Astrocyte (in vitro differentiated cells and primary cell): ENCODE data around the gene MFSD6L. TPM values are rescaled to one million over a fixed set of nuclear protein-coding genes. Genes with fewer than 3 reads are reported as not detected.

Source experiments
- DNase-seq: peaks from one replicate; pipeline ENCODE4 v3.0.0-alpha.2; 2010; ENCODE audit warnings: low read depth
- FAIRE-seq: peaks from 2 replicates; lab custom pipeline; 2011; peaks lifted over from hg19 to GRCh38; lab: Jason Lieb, UNC
- H2AFZ ChIP-seq: 2 replicates; pipeline ENCODE4 v1.6.0; 2012; ENCODE audit warnings: low read depth, low read length, inconsistent platforms
- H3K27ac ChIP-seq: 2 replicates; pipeline ENCODE4 v1.5.1; 2011; ENCODE audit warnings: low read depth, low read length, inconsistent platforms
- H3K27me3 ChIP-seq: 2 replicates; pipeline ENCODE4 v1.6.0; 2011; ENCODE audit warnings: low read length, inconsistent platforms; ENCODE audit not compliant: insufficient read depth
- H3K36me3 ChIP-seq: 2 replicates; pipeline ENCODE4 v1.5.1; 2011; ENCODE audit warnings: low read length, inconsistent platforms; ENCODE audit not compliant: insufficient read depth
- H3K4me1 ChIP-seq: 2 replicates; pipeline ENCODE4 v1.5.1; 2011; ENCODE audit warnings: low read length, inconsistent platforms; ENCODE audit not compliant: insufficient read depth
- H3K4me2 ChIP-seq: 2 replicates; pipeline ENCODE4 v1.6.0; 2012; ENCODE audit warnings: low read length, inconsistent platforms
- H3K4me3 ChIP-seq: 2 replicates; pipeline ENCODE4 v1.5.1; 2011; ENCODE audit warnings: low read depth, mild to moderate bottlenecking, low read length, inconsistent platforms; ENCODE audit not compliant: insufficient read depth
- H3K79me2 ChIP-seq: 2 replicates; pipeline ENCODE4 v1.6.0; 2012; ENCODE audit warnings: mild to moderate bottlenecking, low read length, inconsistent platforms; ENCODE audit not compliant: insufficient read depth
- H3K9ac ChIP-seq: 2 replicates; pipeline ENCODE4 v1.6.0; 2012; ENCODE audit warnings: mild to moderate bottlenecking, low read length, inconsistent platforms
- H3K9me3 ChIP-seq: 2 replicates; pipeline ENCODE4 v1.5.1; 2012; ENCODE audit warnings: low read depth, mild to moderate bottlenecking, low read length, inconsistent platforms; ENCODE audit not compliant: insufficient read depth
- H4K20me1 ChIP-seq: 2 replicates; pipeline ENCODE4 v1.6.0; 2012; ENCODE audit warnings: low read length, inconsistent platforms; ENCODE audit not compliant: insufficient read depth
- H3K27ac Mint-ChIP-seq: one replicate; pipeline ENCODE4 v1.8.0; 2021; ENCODE audit warnings: mild to moderate bottlenecking, mixed read lengths; ENCODE audit not compliant: unreplicated experiment
- H3K27me3 Mint-ChIP-seq: one replicate; pipeline ENCODE4 v1.8.0; 2021; ENCODE audit warnings: low read depth, mixed read lengths; ENCODE audit not compliant: unreplicated experiment
- H3K36me3 Mint-ChIP-seq: one replicate; pipeline ENCODE4 v1.8.0; 2021; ENCODE audit warnings: low read depth, mixed read lengths; ENCODE audit not compliant: unreplicated experiment
- H3K4me1 Mint-ChIP-seq: one replicate; pipeline ENCODE4 v1.8.0; 2021; ENCODE audit warnings: low read depth, mixed read lengths; ENCODE audit not compliant: unreplicated experiment
- H3K4me3 Mint-ChIP-seq: one replicate; pipeline ENCODE4 v1.8.0; 2021; ENCODE audit warnings: mild to moderate bottlenecking, moderate library complexity, mixed read lengths; ENCODE audit not compliant: unreplicated experiment
- H3K9me3 Mint-ChIP-seq: one replicate; pipeline ENCODE4 v1.8.0; 2021; ENCODE audit warnings: mild to moderate bottlenecking, mixed read lengths; ENCODE audit not compliant: unreplicated experiment
- CTCF ChIP-seq: IDR thresholded peaks from 2 replicates; pipeline ENCODE4 v1.5.1; 2011; ENCODE audit warnings: low read depth, mild to moderate bottlenecking, inconsistent platforms, low read length, moderate library complexity; ENCODE audit not compliant: insufficient read depth
- EZH2 ChIP-seq: IDR thresholded peaks from 2 replicates; pipeline ENCODE4 v1.6.1; 2012; ENCODE audit warnings: mild to moderate bottlenecking, low read length, inconsistent platforms; ENCODE audit not compliant: insufficient read depth
- total RNA-seq: library from RNA; stranded (reverse); gene quantifications from 2 replicates; pipeline ENCODE4 v1.2.1, GENCODE V29; 2021

MFSD6L gene
- total RNA-seq, 1 donor from 2014 or later: not detected

- H3K9me3 ChIP-seq: peaks cover 3% of the 10 kb centered on the region
- TF ChIP-seq EZH2 (no peak), CTCF (no peak)
- no peak overlapping the region for H2AFZ ChIP-seq
- H3K36me3 Mint-ChIP-seq: peaks cover 4% of the 10 kb centered on the region
- H3K4me3 ChIP-seq: no peak overlapping the region
- no peak overlapping the region for H3K4me3 Mint-ChIP-seq
- peaks cover 3% of the 10 kb centered on the region for H3K4me1 ChIP-seq
- peaks cover 4% of the 10 kb centered on the region for H3K27me3 ChIP-seq
- H3K27ac Mint-ChIP-seq: no peak overlapping the region
- peaks cover 20% of the 10 kb centered on the region for H3K27me3 Mint-ChIP-seq
- FAIRE-seq (no peak), DNase-seq (no peak)
- H3K27ac ChIP-seq: no peak overlapping the region
- peaks cover 16% of the 10 kb centered on the region for H3K9me3 Mint-ChIP-seq
- H4K20me1 ChIP-seq: no peaks in the 10 kb centered on the region
- H3K4me1 Mint-ChIP-seq: no peaks in the 10 kb centered on the region
- H3K79me2 ChIP-seq: no peaks in the 10 kb centered on the region
- no peak overlapping the region for H3K4me2 ChIP-seq
- H3K9ac ChIP-seq: no peak overlapping the region
- no peaks in the 10 kb centered on the region for H3K36me3 ChIP-seq
These were observed 6.5 kb downstream of the MFSD6L start for GRCh38 chr17:8792646-8793045.

GRCh38 chr17:8791910-8792270, 7.3 kb downstream of the MFSD6L start:
- Mint-ChIP-seq H3K27ac (peak overlapping the region; percentile 79), H3K36me3 (peaks cover 4% of the 10 kb centered on the region), H3K9me3 (peaks cover 16% of the 10 kb centered on the region), H3K27me3 (peaks cover 14% of the 10 kb centered on the region), H3K4me1 (no peaks in the 10 kb centered on the region), H3K4me3 (no peak overlapping the region)
- peaks cover 3% of the 10 kb centered on the region for H3K27me3 ChIP-seq
- peaks cover 3% of the 10 kb centered on the region for H3K9me3 ChIP-seq
- H3K27ac ChIP-seq: peak overlapping the region; percentile 48
- no peak overlapping the region for H3K9ac ChIP-seq
- H4K20me1 ChIP-seq: no peaks in the 10 kb centered on the region
- no peak for TF ChIP-seq CTCF
- TF ChIP-seq EZH2: no peak
- H3K4me2 ChIP-seq: no peak overlapping the region
- H3K4me3 ChIP-seq: no peak overlapping the region
- DNase-seq (peak; percentile 82), FAIRE-seq (no peak)
- H3K36me3 ChIP-seq: no peaks in the 10 kb centered on the region
- peaks cover 3% of the 10 kb centered on the region for H3K4me1 ChIP-seq
- H3K79me2 ChIP-seq: no peaks in the 10 kb centered on the region
- no peak overlapping the region for H2AFZ ChIP-seq

GRCh38 chr17:8791248-8791909, 7.8 kb downstream of the MFSD6L start:
- Mint-ChIP-seq H3K4me1 (no peaks in the 10 kb centered on the region), H3K27me3 (peaks cover 10% of the 10 kb centered on the region), H3K4me3 (no peak overlapping the region), H3K9me3 (peaks cover 16% of the 10 kb centered on the region), H3K36me3 (peaks cover 4% of the 10 kb centered on the region), H3K27ac (no peak overlapping the region)
- peaks cover 3% of the 10 kb centered on the region for H3K9me3 ChIP-seq
- FAIRE-seq: no peak
- no peak for DNase-seq
- TF ChIP-seq CTCF (peak; percentile 9), EZH2 (no peak)
- H3K36me3 ChIP-seq: no peaks in the 10 kb centered on the region
- no peak overlapping the region for H3K9ac ChIP-seq
- H2AFZ ChIP-seq: no peak overlapping the region
- no peaks in the 10 kb centered on the region for H4K20me1 ChIP-seq
- peaks cover 3% of the 10 kb centered on the region for H3K27me3 ChIP-seq
- no peaks in the 10 kb centered on the region for H3K79me2 ChIP-seq
- no peak overlapping the region for H3K27ac ChIP-seq
- no peak overlapping the region for H3K4me3 ChIP-seq
- no peak overlapping the region for H3K4me2 ChIP-seq
- peaks cover 3% of the 10 kb centered on the region for H3K4me1 ChIP-seq
